Left ventricle myocardium inferior (tissue), 1 donor: ENCODE measurements around the gene CORT. TPM values are rescaled to one million over a fixed set of nuclear protein-coding genes. Genes with fewer than 3 reads are reported as not detected.

ENCODE experiments used
- DNase-seq: peaks from one replicate; pipeline ENCODE4 v3.0.0-alpha.2; 2020
- H3K27ac ChIP-seq: fragments of 200-600 bp; replicated peaks from 2 replicates; pipeline ENCODE4 v1.8.0; 2021
- H3K27me3 ChIP-seq: fragments of 200-600 bp; 2 replicates; pipeline ENCODE4 v1.8.0; 2021; ENCODE audit warnings: low read depth
- H3K36me3 ChIP-seq: fragments of 200-600 bp; 2 replicates; pipeline ENCODE4 v1.8.0; 2021
- H3K4me1 ChIP-seq: fragments of 200-600 bp; 2 replicates; pipeline ENCODE4 v1.8.0; 2021
- H3K4me3 ChIP-seq: fragments of 200-600 bp; 2 replicates; pipeline ENCODE4 v1.8.0; 2021; ENCODE audit warnings: mild to moderate bottlenecking, moderate library complexity
- H3K9me3 ChIP-seq: fragments of 200-600 bp; replicated peaks from 2 replicates; pipeline ENCODE4 v1.8.0; 2021
- CTCF ChIP-seq: fragments of 200-600 bp; IDR thresholded peaks from 2 replicates; pipeline ENCODE4 v1.8.0; 2021; ENCODE audit warnings: antibody characterized with exemption, mild to moderate bottlenecking, borderline replicate concordance
- intact Hi-C: fragments of 100-400 bp; cut with micrococcal nuclease; formaldehyde crosslinking; loops from one replicate; pipeline ENCODE4 v1.11.0; 2022
- total RNA-seq: library from RNA; stranded (reverse); fragmentation: NEBNext Ultra II Directional; extraction: Animal tissue kit (Norgen Biotek cat#: 25700); gene quantifications from one replicate; pipeline ENCODE4 v1.2.1, GENCODE V29; 2021
- donor health status: DM: no; HTN: yes; CAD: no; lungs with severe emphysema.

CORT gene
- total RNA-seq, 1 donor from 2014 or later = 0.19 TPM

GRCh38 chr1:10440794-10441193, 9.0 kb upstream of the CORT start:
- no peak for DNase-seq
- Histone ChIP-seq H3K27me3 (no peaks in the 10 kb centered on the region), H3K27ac (no peak overlapping the region), H3K4me1 (peaks cover 4% of the 10 kb centered on the region), H3K9me3 (no peaks in the 10 kb centered on the region), H3K4me3 (no peak overlapping the region), H3K36me3 (no peaks in the 10 kb centered on the region)
- intact Hi-C loops = no loop called here
- TF ChIP-seq CTCF = no peak

GRCh38 chr1:10444248-10444647, 5.6 kb upstream of the CORT start:
- Histone ChIP-seq H3K27me3 (no peaks in the 10 kb centered on the region), H3K36me3 (no peaks in the 10 kb centered on the region), H3K4me3 (no peak overlapping the region), H3K9me3 (no peaks in the 10 kb centered on the region), H3K4me1 (no peaks in the 10 kb centered on the region), H3K27ac (no peak overlapping the region)
- TF ChIP-seq CTCF = no peak
- no peak for DNase-seq
- intact Hi-C loops = no loop called here

- intact Hi-C loops = no loop called here
- H3K9me3 ChIP-seq = no peaks in the 10 kb centered on the region
- TF ChIP-seq CTCF = no peak
- no peak for DNase-seq
- no peaks in the 10 kb centered on the region for H3K27me3 ChIP-seq
- H3K36me3 ChIP-seq = no peaks in the 10 kb centered on the region
- no peaks in the 10 kb centered on the region for H3K4me1 ChIP-seq
- no peak overlapping the region for H3K27ac ChIP-seq
- H3K4me3 ChIP-seq = no peak overlapping the region
Observed at GRCh38 chr1:10444795-10445397, 4.9 kb upstream of the CORT start.

GRCh38 chr1:10446790-10447422, 2.9 kb upstream of the CORT start:
- Histone ChIP-seq H3K27ac (no peak overlapping the region), H3K36me3 (no peaks in the 10 kb centered on the region), H3K4me1 (peaks cover 5% of the 10 kb centered on the region), H3K9me3 (no peaks in the 10 kb centered on the region), H3K4me3 (no peak overlapping the region), H3K27me3 (no peaks in the 10 kb centered on the region)
- TF ChIP-seq CTCF = no peak
- intact Hi-C loops = no loop called here
- no peak for DNase-seq

- Histone ChIP-seq H3K4me1 (peaks cover 5% of the 10 kb centered on the region), H3K27me3 (no peaks in the 10 kb centered on the region), H3K4me3 (no peak overlapping the region), H3K27ac (no peak overlapping the region), H3K36me3 (no peaks in the 10 kb centered on the region), H3K9me3 (no peaks in the 10 kb centered on the region)
- no peak for DNase-seq
- TF ChIP-seq CTCF = no peak
- intact Hi-C loops = no loop called here
Observed at GRCh38 chr1:10450156-10450814, 454 bp downstream of the CORT start.
